H1 (cell line): Measurements from ENCODE around the gene DBR1. TPM values are rescaled to one million over a fixed set of nuclear protein-coding genes. Genes with fewer than 3 reads are reported as not detected.

Experiments used
- CTCF ChIA-PET: fragments of 300-600 bp; sonication (Branson Sonifier 250); formaldehyde crosslinking; loops from one replicate; lab custom pipeline; 2021; ENCODE audit not compliant: partially characterized antibody; lab: Charles Lee
- POLR2A ChIA-PET: fragments of 300-600 bp; sonication (Branson Sonifier 250); formaldehyde crosslinking; loops from one replicate; lab custom pipeline; 2021; ENCODE audit warnings: inconsistent platforms; ENCODE audit not compliant: partially characterized antibody; lab: Charles Lee
- DNase-seq, 2 experiments: peaks; one replicate each; pipeline versions ENCODE4 v3.0.0 to v3.0.0-alpha.2; 2010 to 2022; ENCODE audit warnings: low spot score in 2 of 2, low read depth in 1 of 2, mixed read lengths in 1 of 2
- FAIRE-seq: peaks from 2 replicates; lab custom pipeline; 2011; peaks lifted over from hg19 to GRCh38; lab: Jason Lieb, UNC
- H2AFZ ChIP-seq: 2 replicates; pipeline ENCODE4 v1.8.1; 2012; ENCODE audit warnings: low read length, inconsistent platforms
- H2AK5ac ChIP-seq: 2 replicates; pipeline ENCODE4 v1.6.1; 2013; ENCODE audit warnings: low read depth, low read length
- H2BK120ac ChIP-seq: replicated peaks from 2 replicates; pipeline ENCODE3; 2013; ENCODE audit warnings: low read depth, low read length, inconsistent platforms
- H2BK12ac ChIP-seq: 2 replicates; pipeline ENCODE4 v1.6.1; 2013; ENCODE audit warnings: low read depth, low read length
- H2BK15ac ChIP-seq: 2 replicates; pipeline ENCODE4 v1.6.1; 2013; ENCODE audit warnings: low read length
- H2BK20ac ChIP-seq: 2 replicates; pipeline ENCODE4 v1.6.1; 2013; ENCODE audit warnings: low read length
- H2BK5ac ChIP-seq: 2 replicates; pipeline ENCODE4 v1.6.1; 2013; ENCODE audit warnings: low read depth, low read length
- H3K14ac ChIP-seq: 2 replicates; pipeline ENCODE4 v1.6.1; 2013; ENCODE audit warnings: inconsistent platforms; ENCODE audit not compliant: insufficient read length
- H3K18ac ChIP-seq: 2 replicates; pipeline ENCODE4 v1.6.1; 2013; ENCODE audit warnings: low read length; ENCODE audit errors: extremely low read depth
- H3K23ac ChIP-seq: 2 replicates; pipeline ENCODE4 v1.6.1; 2013; ENCODE audit warnings: inconsistent platforms; ENCODE audit not compliant: insufficient read length
- H3K23me2 ChIP-seq: 2 replicates; pipeline ENCODE4 v1.6.1; 2013; ENCODE audit warnings: low read depth, low read length
- H3K27ac ChIP-seq: 2 replicates; pipeline ENCODE4 v1.6.1; 2011; ENCODE audit warnings: low read depth, low read length, inconsistent platforms
- H3K27me3 ChIP-seq, 4 experiments: replicated peaks in 1 of 4; 1 replicate in 1 of 4; 2 replicates in 3 of 4; pipeline versions ENCODE4 v1.6.1 to v1.8.1; 2011 to 2013; ENCODE audit warnings: low read length in 3 of 4, mild to moderate bottlenecking in 3 of 4, inconsistent platforms in 2 of 4, mixed read lengths in 2 of 4, moderate library complexity in 1 of 4; ENCODE audit not compliant: control insufficient read depth in 3 of 4, insufficient read depth in 3 of 4; ENCODE audit errors: extremely low read depth in 1 of 4
- H3K36me3 ChIP-seq, 4 experiments: 2 replicates each; pipeline versions ENCODE4 v1.6.1 to v1.8.1; 2011 to 2013; ENCODE audit warnings: mild to moderate bottlenecking in 4 of 4, low read length in 3 of 4, moderate library complexity in 2 of 4, control low read depth in 1 of 4, inconsistent platforms in 1 of 4; ENCODE audit not compliant: insufficient read depth in 4 of 4, control insufficient read depth in 2 of 4
- H3K4ac ChIP-seq: replicated peaks from 2 replicates; pipeline ENCODE3; 2013; ENCODE audit warnings: low read length, low read depth, mixed read lengths, inconsistent platforms; ENCODE audit not compliant: insufficient read length
- H3K4me1 ChIP-seq, 4 experiments: replicated peaks in 1 of 4; 1 replicate in 1 of 4; 2 replicates in 3 of 4; pipeline versions ENCODE4 v1.6.1 to v1.8.1; 2011 to 2013; ENCODE audit warnings: low read length in 3 of 4, inconsistent platforms in 2 of 4, mixed read lengths in 1 of 4; ENCODE audit not compliant: insufficient read depth in 4 of 4, control insufficient read depth in 3 of 4
- H3K4me2 ChIP-seq, 2 experiments: 2 replicates each; pipeline versions ENCODE4 v1.6.1 to v1.8.1; 2011 to 2013; ENCODE audit warnings: low read depth in 2 of 2, low read length in 2 of 2, control low read depth in 1 of 2, inconsistent platforms in 1 of 2, mild to moderate bottlenecking in 1 of 2; ENCODE audit not compliant: insufficient read depth in 1 of 2
- H3K4me3 ChIP-seq, 4 experiments: fragments of 200-600, 300-600 bp in 1 of 4; sonication (generic), shearing (Covaris generic), sonication (Bioruptor Twin) in 1 of 4; 2 replicates each; pipeline versions ENCODE4 v1.5.1 to v1.8.1; 2011 to 2016; ENCODE audit warnings: low read length in 4 of 4, low read depth in 3 of 4, control low read depth in 2 of 4, inconsistent platforms in 2 of 4, mild to moderate bottlenecking in 2 of 4, mixed read lengths in 1 of 4, moderate library complexity in 1 of 4; ENCODE audit not compliant: insufficient read depth in 2 of 4; ENCODE audit errors: extremely low read depth in 1 of 4
- H3K56ac ChIP-seq: replicated peaks from 2 replicates; pipeline ENCODE3; 2013; ENCODE audit warnings: low read depth, mild to moderate bottlenecking, mixed read lengths, low read length, inconsistent platforms; ENCODE audit not compliant: insufficient read length
- H3K79me1 ChIP-seq: 2 replicates; pipeline ENCODE4 v1.6.1; 2013; ENCODE audit warnings: low read depth, low read length, control low read depth
- H3K79me2 ChIP-seq, 2 experiments: 2 replicates each; pipeline versions ENCODE4 v1.6.1 to v1.8.1; 2012 to 2013; ENCODE audit warnings: low read length in 2 of 2, mild to moderate bottlenecking in 2 of 2, inconsistent platforms in 1 of 2; ENCODE audit not compliant: insufficient read depth in 2 of 2, control insufficient read depth in 1 of 2
- H3K9ac ChIP-seq, 4 experiments: replicated peaks in 1 of 4; 1 replicate in 1 of 4; 2 replicates in 3 of 4; pipeline versions ENCODE4 v1.6.1 to v1.8.1; 2011 to 2013; ENCODE audit warnings: low read depth in 3 of 4, low read length in 3 of 4, control low read depth in 2 of 4, mild to moderate bottlenecking in 2 of 4, moderate library complexity in 2 of 4, inconsistent platforms in 1 of 4; ENCODE audit errors: extremely low read depth in 1 of 4
- H3K9me3 ChIP-seq, 2 experiments: 2 replicates each; pipeline versions ENCODE4 v1.6.1 to v1.8.1; 2012 to 2013; ENCODE audit warnings: mild to moderate bottlenecking in 2 of 2, moderate library complexity in 2 of 2, control low read depth in 1 of 2, inconsistent platforms in 1 of 2, low read depth in 1 of 2, low read length in 1 of 2, mixed read lengths in 1 of 2; ENCODE audit not compliant: insufficient read depth in 2 of 2
- H4K20me1 ChIP-seq, 2 experiments: replicated peaks in 1 of 2; 2 replicates each; pipeline versions ENCODE3 to v1.8.1; 2011 to 2013; ENCODE audit warnings: inconsistent platforms in 2 of 2, low read length in 2 of 2, mild to moderate bottlenecking in 1 of 2; ENCODE audit not compliant: insufficient read depth in 2 of 2, control insufficient read depth in 1 of 2
- H4K5ac ChIP-seq: 2 replicates; pipeline ENCODE4 v1.6.1; 2013; ENCODE audit warnings: low read length, low read depth, mixed read lengths, inconsistent platforms; ENCODE audit not compliant: insufficient read length
- H4K8ac ChIP-seq: 2 replicates; pipeline ENCODE4 v1.8.0; 2013; ENCODE audit warnings: mild to moderate bottlenecking, moderate library complexity, low read length, inconsistent platforms; ENCODE audit not compliant: insufficient read depth; ENCODE audit errors: extremely low read depth
- H4K91ac ChIP-seq: replicated peaks from 2 replicates; pipeline ENCODE3; 2013; ENCODE audit warnings: low read length, mixed read lengths, inconsistent platforms; ENCODE audit not compliant: insufficient read length
- KDM4A ChIP-seq: IDR thresholded peaks from one replicate; pipeline ENCODE4 v1.7.1; 2012; ENCODE audit warnings: low read depth, mild to moderate bottlenecking, moderate library complexity, low read length, inconsistent platforms; ENCODE audit not compliant: severe bottlenecking
- NANOG ChIP-seq: IDR thresholded peaks from 2 replicates; pipeline ENCODE4 v1.6.1; 2011; ENCODE audit warnings: low read length, low read depth, mild to moderate bottlenecking, inconsistent platforms; ENCODE audit not compliant: insufficient read depth, poor library complexity, severe bottlenecking
- NRF1 ChIP-seq: IDR thresholded peaks from 2 replicates; pipeline ENCODE4 v1.6.1; 2011; ENCODE audit warnings: mild to moderate bottlenecking, low read depth, low read length, improper control_type of control experiment
- SIX5 ChIP-seq: IDR thresholded peaks from 2 replicates; pipeline ENCODE4 v1.6.1; 2011; ENCODE audit warnings: mild to moderate bottlenecking, low read depth, low read length
- WGBS, 2 experiments: shearing (Covaris generic) in 1 of 2; methylation state at CpG; one replicate each; pipeline versions ENCODE4 v1.1.6 to v1.1.7; 2013 to 2015; ENCODE audit warnings: low lambda C conversion rate in 2 of 2, mixed read lengths in 2 of 2, inconsistent platforms in 1 of 2, low coverage in 1 of 2, missing lambda C conversion rate in 1 of 2; ENCODE audit not compliant: insufficient replicate concordance in 2 of 2, insufficient coverage in 1 of 2, insufficient read length in 1 of 2; ENCODE audit errors: extremely low coverage in 1 of 2, missing lambda C conversion rate in 1 of 2; 5-methylcytosine and 5-hydroxymethylcytosine counted together
- polyA plus RNA-seq, 7 experiments: library from polyadenylated mRNA; depleted of rRNA in 3 of 7; stranded (reverse) in 5 of 7; unstranded in 2 of 7; fragments of >200 nt in 5 of 7; fragments of 200-250 nt in 2 of 7; gene quantifications; 1 replicate in 5 of 7; 2 replicates in 1 of 7; 4 replicates in 1 of 7; pipeline versions ENCODE4 v1.2.1 to v1.2.3, GENCODE V29; 2011 to 2013; ENCODE audit warnings: missing spikeins in 2 of 7, mixed read lengths in 2 of 7
- total RNA-seq: library from RNA; stranded (reverse); fragmentation: NEBNext Ultra II Directional; extraction: Animal tissue kit (Norgen Biotek cat#: 25700); gene quantifications from 2 replicates; pipeline ENCODE4 v1.2.1, GENCODE V29; 2021
- TF ChIP-seq, protein P1 (sequence below): IDR thresholded peaks from 2 replicates; pipeline ENCODE4 v1.6.1; 2012; ENCODE audit warnings: low read length, inconsistent platforms

The DBR1 gene
- total and polyA plus RNA-seq, 2 of the 8 experiments (the other 6 are each of a cell fraction or from before 2014, with no cell fraction given): 10.1 to 18.3 TPM

DNA sequence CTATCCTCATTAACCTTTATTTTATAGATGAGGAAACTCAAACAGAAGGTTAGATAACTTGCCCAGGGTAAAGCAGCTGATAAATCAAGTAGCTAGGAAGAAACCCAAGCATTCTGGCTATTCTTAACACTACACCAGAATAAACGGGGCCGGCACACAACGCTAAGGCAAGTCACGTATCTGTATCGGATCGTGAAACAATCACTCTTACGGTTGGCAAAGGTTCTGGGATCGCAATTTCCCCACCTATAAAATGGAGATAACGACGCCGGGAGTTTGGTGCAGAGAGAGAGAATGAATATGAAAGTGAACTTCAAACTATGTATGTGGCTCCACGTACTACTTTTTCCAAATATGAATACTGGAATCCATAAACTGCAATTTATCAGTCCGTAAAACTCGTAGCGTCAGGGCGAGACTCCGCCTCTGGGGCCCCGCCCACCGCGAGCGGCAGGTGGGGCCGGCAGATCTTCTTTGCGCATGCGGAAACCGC lies 12.1 kb upstream of the DBR1 start:
- WGBS, 2 experiments: 1% methylated on average over 25 of the region's 25 CpGs; no CpG with 5 or more reads in 1 of the 2 experiments
- H4K20me1 ChIP-seq: no peaks in the 10 kb centered on the region
- H2BK120ac ChIP-seq: no peak overlapping the region
- no peak overlapping the region for H3K23ac ChIP-seq
- ChIA-PET CTCF (interaction anchor here (0.5 to 1.6 kb wide), 5 partner anchors 77 to 231 kb away, joined by 3 to 5 read pairs (median 3); no protein-coding TSS in a partner anchor), POLR2A (interaction anchor here (0.6 to 4.3 kb wide), 26 partner anchors 8 to 247 kb away, joined by 3 to 56 read pairs (median 3); partner anchors contain the start of gene DBR1)
- H3K4me2 ChIP-seq: peak overlapping the region; percentile 67 to 95
- peaks cover 5% of the 10 kb centered on the region for H3K23me2 ChIP-seq
- H3K4me1 ChIP-seq: peaks cover 0 to 5% (median 3%) of the 10 kb centered on the region in 4 experiments; a peak in 3 of 7 replicates
- no peak overlapping the region for H3K18ac ChIP-seq
- H2AK5ac ChIP-seq: no peak overlapping the region
- H3K56ac ChIP-seq: no peak overlapping the region
- H3K4me3 ChIP-seq: peak overlapping the region; percentile 57 to 98 (median 84)
- H3K27me3 ChIP-seq: peaks cover 0 to 5% (median 0%) of the 10 kb centered on the region in 4 experiments; a peak in 2 of 7 replicates
- peak overlapping the region; percentile 99 for H3K27ac ChIP-seq
- H3K14ac ChIP-seq: no peak overlapping the region
- H3K79me2 ChIP-seq: peaks cover 11 to 41% of the 10 kb centered on the region in 2 experiments
- H2BK15ac ChIP-seq: 0 out of 2 replicates have a peak overlapping the region, but pooled peaks have one; percentile 49
- H3K79me1 ChIP-seq: no peaks in the 10 kb centered on the region
- no peaks in the 10 kb centered on the region for H3K9me3 ChIP-seq
- FAIRE-seq (no peak), DNase-seq (no peak)
- no peak overlapping the region for H4K8ac ChIP-seq
- no peak overlapping the region for H4K5ac ChIP-seq
- H2BK12ac ChIP-seq: no peak overlapping the region; the same call in 1 of the 2 replicates
- H3K36me3 ChIP-seq: peaks cover 0 to 13% (median 3%) of the 10 kb centered on the region in 4 experiments; a peak in 3 of 8 replicates
- no peak overlapping the region for H4K91ac ChIP-seq
- peak overlapping the region in 3 of 4 experiments; percentile 98 to 100 (median 99); a peak in 6 of 7 replicates for H3K9ac ChIP-seq
- no peak overlapping the region for H3K4ac ChIP-seq
- peak overlapping the region; percentile 100; the same call in 1 of the 2 replicates for H2BK5ac ChIP-seq
- no peak overlapping the region for H2BK20ac ChIP-seq
- peak overlapping the region; percentile 94 for H2AFZ ChIP-seq
- TF ChIP-seq, protein P1, sequence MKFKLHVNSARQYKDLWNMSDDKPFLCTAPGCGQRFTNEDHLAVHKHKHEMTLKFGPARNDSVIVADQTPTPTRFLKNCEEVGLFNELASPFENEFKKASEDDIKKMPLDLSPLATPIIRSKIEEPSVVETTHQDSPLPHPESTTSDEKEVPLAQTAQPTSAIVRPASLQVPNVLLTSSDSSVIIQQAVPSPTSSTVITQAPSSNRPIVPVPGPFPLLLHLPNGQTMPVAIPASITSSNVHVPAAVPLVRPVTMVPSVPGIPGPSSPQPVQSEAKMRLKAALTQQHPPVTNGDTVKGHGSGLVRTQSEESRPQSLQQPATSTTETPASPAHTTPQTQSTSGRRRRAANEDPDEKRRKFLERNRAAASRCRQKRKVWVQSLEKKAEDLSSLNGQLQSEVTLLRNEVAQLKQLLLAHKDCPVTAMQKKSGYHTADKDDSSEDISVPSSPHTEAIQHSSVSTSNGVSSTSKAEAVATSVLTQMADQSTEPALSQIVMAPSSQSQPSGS: no peak
- TF ChIP-seq NANOG: no peak
- no peak for TF ChIP-seq SIX5
- TF ChIP-seq NRF1: peak; percentile 65
- peak; percentile 8 for TF ChIP-seq KDM4A
